Gastrocnemius medialis (tissue), 4 donors: ENCODE data around the gene GCKR.

Source experiments
- CTCF ChIP-seq, 5 experiments: fragments of 450-650 bp in 3 of 5; fragments of 200-600 bp in 2 of 5; sonication (generic) in 2 of 5; IDR thresholded peaks in 4 of 5; conservative IDR thresholded peaks in 1 of 5; 1 replicate in 4 of 5; 2 replicates in 1 of 5; pipeline ENCODE4 v1.5.1; 2016 to 2019; ENCODE audit warnings: antibody characterized with exemption in 5 of 5, mild to moderate bottlenecking in 3 of 5, moderate library complexity in 3 of 5
- POLR2A ChIP-seq, 2 donors: fragments of 450-650 bp; IDR thresholded peaks; one replicate each; pipeline ENCODE4 v1.6.1; 2017; ENCODE audit warnings: antibody characterized with exemption in 2 of 2, mild to moderate bottlenecking in 2 of 2, moderate library complexity in 2 of 2

- no peak for TF ChIP-seq CTCF (IDR thresholded peaks at IDR 0.05 in 4 of 5, conservative IDR thresholded peaks at IDR 0.05 in 1 of 5)
- TF ChIP-seq POLR2A (IDR thresholded peaks at IDR 0.05), result no peak
These were observed 4.1 kb upstream of the GCKR start for GRCh38 chr2:27492557-27492956.
